ENCODE results near the gene ORC3.

GRCh38 chr6:87586371-87587077, 3.4 kb upstream of the ORC3 start:
- TF ChIP-seq CTCF (IDR thresholded peaks at IDR 0.05; ENCODE audit: extremely low read depth in 1 of 2, insufficient read depth in 1 of 2, low read depth in 1 of 2, low read length in 2 of 2) (no peak), MYC (IDR thresholded peaks at IDR 0.05; ENCODE audit: low read depth, low read length) (no peak), POLR2A (IDR thresholded peaks at IDR 0.05; ENCODE audit: low read depth, low read length) (no peak), EZH2 (IDR thresholded peaks at IDR 0.05; ENCODE audit: borderline replicate concordance, low read depth, low read length, severe bottlenecking) (no peak), POLR2AphosphoS5 (IDR thresholded peaks at IDR 0.05; ENCODE audit: insufficient read depth, low read depth, low read length) (no peak), JUN (IDR thresholded peaks at IDR 0.05; ENCODE audit: borderline replicate concordance, insufficient read depth, insufficient read length, low read depth) (no peak), MAX (IDR thresholded peaks at IDR 0.05; ENCODE audit: insufficient read depth, insufficient read length) (no peak)
